Right lobe of liver (tissue), 4 donors: ENCODE data around the gene SLC2A8.

Source experiments
- POLR2A ChIP-seq: fragments of 450-650 bp; IDR thresholded peaks from one replicate; pipeline ENCODE4 v1.6.1; 2017; ENCODE audit warnings: antibody characterized with exemption, mild to moderate bottlenecking
- TF ChIP-seq, protein P1 (sequence below), 4 donors: fragments of 200-600 bp in 3 of 4; fragments of 450-650 bp in 1 of 4; IDR thresholded peaks; one replicate each; pipeline versions ENCODE4 v1.5.1 to v1.8.0; 2016 to 2022; ENCODE audit warnings: antibody characterized with exemption in 4 of 4, mild to moderate bottlenecking in 2 of 4
- donor health status: DM: no; HTN: no; CAD: no.
- donor health status: DM: no; HTN: no; CAD: no.
- donor health status: DM: no; HTN: yes; CAD: no.

DNA sequence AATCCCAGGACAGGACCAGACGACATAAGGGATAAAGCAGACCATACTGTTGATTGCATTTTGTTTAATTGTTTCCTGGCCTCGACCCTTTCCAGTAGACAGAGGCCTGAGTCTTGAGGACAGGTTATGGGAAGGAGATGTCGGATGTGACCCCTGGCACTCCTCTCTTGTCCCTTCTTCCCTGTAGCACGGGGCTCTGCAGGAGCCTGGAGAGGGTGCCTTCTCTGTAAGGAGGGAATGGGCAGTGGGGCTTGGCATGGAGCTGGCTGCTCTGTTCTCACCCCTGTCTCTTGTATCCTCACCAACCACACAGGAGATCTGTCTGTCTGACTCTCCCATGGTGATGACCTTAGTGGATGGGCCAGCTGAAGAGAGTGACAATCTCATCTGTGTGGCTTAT is 40.1 kb upstream of the SLC2A8 start:
- TF ChIP-seq, protein P1, sequence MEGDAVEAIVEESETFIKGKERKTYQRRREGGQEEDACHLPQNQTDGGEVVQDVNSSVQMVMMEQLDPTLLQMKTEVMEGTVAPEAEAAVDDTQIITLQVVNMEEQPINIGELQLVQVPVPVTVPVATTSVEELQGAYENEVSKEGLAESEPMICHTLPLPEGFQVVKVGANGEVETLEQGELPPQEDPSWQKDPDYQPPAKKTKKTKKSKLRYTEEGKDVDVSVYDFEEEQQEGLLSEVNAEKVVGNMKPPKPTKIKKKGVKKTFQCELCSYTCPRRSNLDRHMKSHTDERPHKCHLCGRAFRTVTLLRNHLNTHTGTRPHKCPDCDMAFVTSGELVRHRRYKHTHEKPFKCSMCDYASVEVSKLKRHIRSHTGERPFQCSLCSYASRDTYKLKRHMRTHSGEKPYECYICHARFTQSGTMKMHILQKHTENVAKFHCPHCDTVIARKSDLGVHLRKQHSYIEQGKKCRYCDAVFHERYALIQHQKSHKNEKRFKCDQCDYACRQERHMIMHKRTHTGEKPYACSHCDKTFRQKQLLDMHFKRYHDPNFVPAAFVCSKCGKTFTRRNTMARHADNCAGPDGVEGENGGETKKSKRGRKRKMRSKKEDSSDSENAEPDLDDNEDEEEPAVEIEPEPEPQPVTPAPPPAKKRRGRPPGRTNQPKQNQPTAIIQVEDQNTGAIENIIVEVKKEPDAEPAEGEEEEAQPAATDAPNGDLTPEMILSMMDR (IDR thresholded peaks at IDR 0.05) = no peak
- TF ChIP-seq POLR2A = no peak
